MM.1S (cell line): Measurements from ENCODE around the gene MTCL1.

Source experiments
- DNase-seq: peaks from one replicate; pipeline ENCODE4 v3.0.0-alpha.2; 2015
- H2AFZ ChIP-seq: fragments of 300-600 bp; sonication (generic); 2 replicates; pipeline ENCODE4 v1.6.0; 2016; ENCODE audit warnings: antibody characterized with exemption, low read length
- H3F3A ChIP-seq: fragments of 300-600 bp; sonication (generic); 2 replicates; pipeline ENCODE4 v1.6.1; 2016; ENCODE audit warnings: mild to moderate bottlenecking, antibody characterized with exemption, low read length, moderate library complexity, mixed read lengths; ENCODE audit not compliant: insufficient read depth
- H3K27ac ChIP-seq: fragments of 300-600 bp; sonication (generic); 2 replicates; pipeline ENCODE4 v1.5.1; 2016; ENCODE audit warnings: mild to moderate bottlenecking, low read length
- H3K27me3 ChIP-seq: fragments of 300-600 bp; sonication (generic); replicated peaks from 2 replicates; pipeline ENCODE4 v1.6.0; 2016; ENCODE audit warnings: low read length; ENCODE audit not compliant: insufficient read depth
- H3K36me3 ChIP-seq: fragments of 300-600 bp; sonication (generic); replicated peaks from 2 replicates; pipeline ENCODE4 v1.6.1; 2016; ENCODE audit warnings: mild to moderate bottlenecking, low read length, mixed read lengths; ENCODE audit not compliant: insufficient read depth
- H3K4me1 ChIP-seq: fragments of 300-600 bp; sonication (generic); 2 replicates; pipeline ENCODE4 v1.6.1; 2016; ENCODE audit warnings: low read length, mixed read lengths
- H3K4me2 ChIP-seq: fragments of 300-600 bp; sonication (generic); 2 replicates; pipeline ENCODE4 v1.6.0; 2016; ENCODE audit warnings: low read depth, low read length
- H3K4me3 ChIP-seq: fragments of 300-600 bp; sonication (generic); 2 replicates; pipeline ENCODE4 v1.5.1; 2016; ENCODE audit warnings: low read length, mixed read lengths
- H3K79me2 ChIP-seq: fragments of 300-600 bp; sonication (generic); 2 replicates; pipeline ENCODE4 v1.6.1; 2016; ENCODE audit warnings: mixed run types, low read length, mixed read lengths
- H3K9ac ChIP-seq: fragments of 300-600 bp; sonication (generic); 2 replicates; pipeline ENCODE4 v1.6.1; 2016; ENCODE audit warnings: low read length, mixed read lengths
- H3K9me2 ChIP-seq: fragments of 300-600 bp; sonication (generic); replicated peaks from 2 replicates; pipeline ENCODE4 v1.6.1; 2016; ENCODE audit warnings: mild to moderate bottlenecking, low read length, mixed read lengths; ENCODE audit not compliant: insufficient read depth
- H3K9me3 ChIP-seq: fragments of 300-600 bp; sonication (generic); replicated peaks from 2 replicates; pipeline ENCODE4 v1.6.1; 2016; ENCODE audit warnings: mild to moderate bottlenecking, low read length, mixed read lengths; ENCODE audit not compliant: insufficient read depth
- H4K20me1 ChIP-seq: fragments of 300-600 bp; sonication (generic); 2 replicates; pipeline ENCODE4 v1.6.1; 2016; ENCODE audit warnings: mild to moderate bottlenecking, low read length, moderate library complexity, mixed read lengths; ENCODE audit not compliant: insufficient read depth
- CTCF ChIP-seq: fragments of 300-600 bp; sonication (generic); IDR thresholded peaks from 2 replicates; pipeline ENCODE4 v1.5.1; 2016; ENCODE audit warnings: antibody characterized with exemption, low read length, mixed read lengths
- EZH2 ChIP-seq: fragments of 300-600 bp; sonication (generic); optimal IDR thresholded peaks from 2 replicates; pipeline ENCODE3; 2017; ENCODE audit warnings: low read depth, mild to moderate bottlenecking, antibody characterized with exemption, low read length, mixed read lengths
- EZH2phosphoT487 ChIP-seq: fragments of 300-600 bp; sonication (generic); IDR thresholded peaks from 2 replicates; pipeline ENCODE4 v1.6.1; 2018; ENCODE audit warnings: antibody characterized with exemption, low read length

Gene MTCL1

GRCh38 chr18:8703092-8703709 is 2.2 kb upstream of the MTCL1 start:
- H4K20me1 ChIP-seq: no peaks in the 10 kb centered on the region
- H3K27ac ChIP-seq: no peak overlapping the region
- peaks cover 23% of the 10 kb centered on the region for H3K79me2 ChIP-seq
- no peaks in the 10 kb centered on the region for H3K27me3 ChIP-seq
- H3K4me3 ChIP-seq: no peak overlapping the region
- H3K4me2 ChIP-seq: no peak overlapping the region
- H3K9ac ChIP-seq: no peak overlapping the region
- no peaks in the 10 kb centered on the region for H3K9me3 ChIP-seq
- H3K36me3 ChIP-seq: no peaks in the 10 kb centered on the region
- peaks cover 13% of the 10 kb centered on the region for H3F3A ChIP-seq
- peaks cover 13% of the 10 kb centered on the region for H3K4me1 ChIP-seq
- no peak overlapping the region for H2AFZ ChIP-seq
- no peaks in the 10 kb centered on the region for H3K9me2 ChIP-seq
- no peak for DNase-seq
- TF ChIP-seq CTCF (no peak), EZH2phosphoT487 (no peak), EZH2 (no peak)

GRCh38 chr18:8703781-8704301 is 1.5 kb upstream of the MTCL1 start:
- H3F3A ChIP-seq: peaks cover 13% of the 10 kb centered on the region
- peak overlapping the region; percentile 41; the same call in 1 of the 2 replicates for H3K9ac ChIP-seq
- H3K79me2 ChIP-seq: peaks cover 29% of the 10 kb centered on the region
- H3K4me2 ChIP-seq: peak overlapping the region; percentile 97
- peak overlapping the region; percentile 71 for H2AFZ ChIP-seq
- H3K4me1 ChIP-seq: peaks cover 18% of the 10 kb centered on the region
- no peaks in the 10 kb centered on the region for H3K36me3 ChIP-seq
- peak overlapping the region; percentile 74 for H3K4me3 ChIP-seq
- H4K20me1 ChIP-seq: no peaks in the 10 kb centered on the region
- no peaks in the 10 kb centered on the region for H3K27me3 ChIP-seq
- no peaks in the 10 kb centered on the region for H3K9me2 ChIP-seq
- TF ChIP-seq EZH2: no peak
- no peaks in the 10 kb centered on the region for H3K9me3 ChIP-seq
- no peak overlapping the region for H3K27ac ChIP-seq
- no peak for DNase-seq

- Histone ChIP-seq H3K4me1 (peaks cover 18% of the 10 kb centered on the region), H3K9me3 (no peaks in the 10 kb centered on the region), H3K36me3 (no peaks in the 10 kb centered on the region), H3K4me2 (peak overlapping the region; percentile 97), H4K20me1 (no peaks in the 10 kb centered on the region), H3F3A (peaks cover 13% of the 10 kb centered on the region), H3K9me2 (no peaks in the 10 kb centered on the region), H3K4me3 (peak overlapping the region; percentile 74), H3K27me3 (no peaks in the 10 kb centered on the region), H3K79me2 (peaks cover 36% of the 10 kb centered on the region), H2AFZ (peak overlapping the region; percentile 71), H3K9ac (peak overlapping the region; percentile 41; the same call in 1 of the 2 replicates), H3K27ac (peak overlapping the region; percentile 24; the same call in 1 of the 2 replicates)
- peak; percentile 90 for DNase-seq
- TF ChIP-seq CTCF: no peak
- TF ChIP-seq EZH2phosphoT487: no peak
Measured at GRCh38 chr18:8704361-8705237, 757 bp upstream of the MTCL1 start.
